SH-SY5Y (cell line): ENCODE measurements around the gene UFSP2.

ENCODE experiments used
- GATA2 ChIP-seq: IDR thresholded peaks from 2 replicates; pipeline ENCODE4 v1.6.1; 2011; ENCODE audit warnings: mild to moderate bottlenecking, low read depth, low read length
- GATA3 ChIP-seq: IDR thresholded peaks from 2 replicates; pipeline ENCODE4 v1.6.1; 2011; ENCODE audit warnings: low read depth, mild to moderate bottlenecking, low read length, moderate library complexity

GRCh38 chr4:185465707-185466106, 39.9 kb upstream of the UFSP2 start:
- TF ChIP-seq GATA3 (no peak), GATA2 (no peak)
